Panc1 (cell line): ENCODE data around the gene ZNF318.
"Not testable (repeated sequence)": the region's sequence is repeated elsewhere in the genome, so short reads cannot be mapped to it uniquely, and the experiment has no call there.

Experiments used
- CTCF ChIP-seq: fragments of 450-650 bp; IDR thresholded peaks from 2 replicates; pipeline ENCODE4 v1.5.1; 2017; ENCODE audit warnings: mild to moderate bottlenecking
- POLR2AphosphoS5 ChIP-seq: IDR thresholded peaks from 2 replicates; pipeline ENCODE4 v1.6.1; 2012; ENCODE audit warnings: mild to moderate bottlenecking, low read depth, low read length, moderate library complexity
- SIN3A ChIP-seq: IDR thresholded peaks from 2 replicates; pipeline ENCODE4 v1.6.1; 2012; ENCODE audit warnings: low read depth, mild to moderate bottlenecking, low read length, moderate library complexity, borderline replicate concordance; ENCODE audit not compliant: insufficient read depth
- TF ChIP-seq, protein P1 (sequence below), 2 experiments: IDR thresholded peaks; 2 replicates each; pipeline ENCODE4 v1.6.1; 2011 to 2012; ENCODE audit warnings: low read depth in 2 of 2, control low read depth in 1 of 2, low read length in 1 of 2, mild to moderate bottlenecking in 1 of 2, moderate library complexity in 1 of 2; ENCODE audit not compliant: insufficient read depth in 1 of 2

- TF ChIP-seq, protein P1, sequence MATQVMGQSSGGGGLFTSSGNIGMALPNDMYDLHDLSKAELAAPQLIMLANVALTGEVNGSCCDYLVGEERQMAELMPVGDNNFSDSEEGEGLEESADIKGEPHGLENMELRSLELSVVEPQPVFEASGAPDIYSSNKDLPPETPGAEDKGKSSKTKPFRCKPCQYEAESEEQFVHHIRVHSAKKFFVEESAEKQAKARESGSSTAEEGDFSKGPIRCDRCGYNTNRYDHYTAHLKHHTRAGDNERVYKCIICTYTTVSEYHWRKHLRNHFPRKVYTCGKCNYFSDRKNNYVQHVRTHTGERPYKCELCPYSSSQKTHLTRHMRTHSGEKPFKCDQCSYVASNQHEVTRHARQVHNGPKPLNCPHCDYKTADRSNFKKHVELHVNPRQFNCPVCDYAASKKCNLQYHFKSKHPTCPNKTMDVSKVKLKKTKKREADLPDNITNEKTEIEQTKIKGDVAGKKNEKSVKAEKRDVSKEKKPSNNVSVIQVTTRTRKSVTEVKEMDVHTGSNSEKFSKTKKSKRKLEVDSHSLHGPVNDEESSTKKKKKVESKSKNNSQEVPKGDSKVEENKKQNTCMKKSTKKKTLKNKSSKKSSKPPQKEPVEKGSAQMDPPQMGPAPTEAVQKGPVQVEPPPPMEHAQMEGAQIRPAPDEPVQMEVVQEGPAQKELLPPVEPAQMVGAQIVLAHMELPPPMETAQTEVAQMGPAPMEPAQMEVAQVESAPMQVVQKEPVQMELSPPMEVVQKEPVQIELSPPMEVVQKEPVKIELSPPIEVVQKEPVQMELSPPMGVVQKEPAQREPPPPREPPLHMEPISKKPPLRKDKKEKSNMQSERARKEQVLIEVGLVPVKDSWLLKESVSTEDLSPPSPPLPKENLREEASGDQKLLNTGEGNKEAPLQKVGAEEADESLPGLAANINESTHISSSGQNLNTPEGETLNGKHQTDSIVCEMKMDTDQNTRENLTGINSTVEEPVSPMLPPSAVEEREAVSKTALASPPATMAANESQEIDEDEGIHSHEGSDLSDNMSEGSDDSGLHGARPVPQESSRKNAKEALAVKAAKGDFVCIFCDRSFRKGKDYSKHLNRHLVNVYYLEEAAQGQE (IDR thresholded peaks at IDR 0.05; ENCODE audit: insufficient read depth in 1 of 2, low read depth in 2 of 2, low read length in 1 of 2) = not testable (repeated sequence)
- not testable (repeated sequence) for TF ChIP-seq CTCF, POLR2AphosphoS5, SIN3A
Measured at GRCh38 chr6:43351951-43352350, 17.5 kb downstream of the ZNF318 start.
